Stomach (tissue), 4 donors: ENCODE results near the gene HECTD4.

Experiments used
- EP300 ChIP-seq: sonication (generic); formaldehyde crosslinking; IDR thresholded peaks from one replicate; pipeline ENCODE4 v1.6.1; 2017; ENCODE audit warnings: antibody characterized with exemption
- TF ChIP-seq, protein P1 (sequence below), 7 experiments: fragments of 450-650 bp in 4 of 7; fragments of 200-600 bp in 3 of 7; sonication (generic) in 3 of 7; IDR thresholded peaks; one replicate each; pipeline ENCODE4 v1.5.1; 2016 to 2019; ENCODE audit warnings: antibody characterized with exemption in 7 of 7, control low read depth in 2 of 7, mild to moderate bottlenecking in 1 of 7

DNA sequence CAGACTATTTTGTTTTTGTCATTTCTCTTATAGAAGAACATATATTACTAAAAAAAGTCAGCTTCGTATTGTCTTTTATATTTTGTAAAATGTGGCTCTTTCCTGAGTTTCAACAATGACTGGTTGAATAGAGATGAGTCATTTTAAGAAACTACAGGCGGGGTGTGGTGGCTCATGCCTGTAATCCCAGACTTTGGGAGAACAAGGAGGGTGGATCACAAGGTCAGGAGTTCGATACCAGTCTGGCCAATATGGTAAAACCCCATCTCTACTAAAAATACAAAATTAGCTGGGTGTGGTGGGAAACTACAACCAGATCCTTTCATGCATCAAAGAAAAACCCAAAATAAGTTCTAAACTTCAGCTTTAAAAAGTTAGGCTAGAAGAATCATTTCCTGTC is 28.8 kb downstream of the HECTD4 start:
- TF ChIP-seq, protein P1, sequence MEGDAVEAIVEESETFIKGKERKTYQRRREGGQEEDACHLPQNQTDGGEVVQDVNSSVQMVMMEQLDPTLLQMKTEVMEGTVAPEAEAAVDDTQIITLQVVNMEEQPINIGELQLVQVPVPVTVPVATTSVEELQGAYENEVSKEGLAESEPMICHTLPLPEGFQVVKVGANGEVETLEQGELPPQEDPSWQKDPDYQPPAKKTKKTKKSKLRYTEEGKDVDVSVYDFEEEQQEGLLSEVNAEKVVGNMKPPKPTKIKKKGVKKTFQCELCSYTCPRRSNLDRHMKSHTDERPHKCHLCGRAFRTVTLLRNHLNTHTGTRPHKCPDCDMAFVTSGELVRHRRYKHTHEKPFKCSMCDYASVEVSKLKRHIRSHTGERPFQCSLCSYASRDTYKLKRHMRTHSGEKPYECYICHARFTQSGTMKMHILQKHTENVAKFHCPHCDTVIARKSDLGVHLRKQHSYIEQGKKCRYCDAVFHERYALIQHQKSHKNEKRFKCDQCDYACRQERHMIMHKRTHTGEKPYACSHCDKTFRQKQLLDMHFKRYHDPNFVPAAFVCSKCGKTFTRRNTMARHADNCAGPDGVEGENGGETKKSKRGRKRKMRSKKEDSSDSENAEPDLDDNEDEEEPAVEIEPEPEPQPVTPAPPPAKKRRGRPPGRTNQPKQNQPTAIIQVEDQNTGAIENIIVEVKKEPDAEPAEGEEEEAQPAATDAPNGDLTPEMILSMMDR (IDR thresholded peaks at IDR 0.05), result no peak
- TF ChIP-seq EP300, result no peak
